Epithelial cell of proximal tubule (primary cell): ENCODE results near the gene SLC35G2. TPM values are rescaled to one million over a fixed set of nuclear protein-coding genes. Genes with fewer than 3 reads are reported as not detected.

Experiments
- DNase-seq: peaks from one replicate; pipeline ENCODE4 v3.0.0-alpha.2; 2011; ENCODE audit warnings: low read depth
- H3K4me3 ChIP-seq: 2 replicates; pipeline ENCODE4 v1.5.1; 2011; ENCODE audit warnings: low read depth, mild to moderate bottlenecking, low read length
- CTCF ChIP-seq: conservative IDR thresholded peaks from 2 replicates; pipeline ENCODE4 v1.5.1; 2012; ENCODE audit warnings: low read depth, mild to moderate bottlenecking, low read length
- total RNA-seq: library from RNA; depleted of rRNA; stranded (reverse); fragments of >200 nt; gene quantifications from 2 replicates; pipeline ENCODE4 v1.2.3, GENCODE V29; 2015

Gene SLC35G2
- 6.8 and 7.6 TPM in 2 replicates for total RNA-seq

- H3K4me3 ChIP-seq: peak within 1 kb of the TSS; percentile 88
- TF ChIP-seq CTCF: no peak
- DNase-seq: no peak
Observed at GRCh38 chr3:136818769-136819391, at the start of gene SLC35G2. SLC35G2 (plus strand) TSS chr3:136819126; CDS start chr3:136854461, 35,335 bp downstream.

- no peak for TF ChIP-seq CTCF
- no peak for DNase-seq
Observed at GRCh38 chr3:136772709-136773108, 46.2 kb upstream of the SLC35G2 start.

GRCh38 chr3:136778865-136779264, 40.1 kb upstream of the SLC35G2 start:
- no peak for TF ChIP-seq CTCF
- peak; percentile 60 for DNase-seq
- no peak overlapping the region for H3K4me3 ChIP-seq

More at GRCh38 chr3:136772709-136773108, 46.2 kb upstream of the SLC35G2 start:
- H3K4me3 ChIP-seq: no peak overlapping the region

- H3K4me3 ChIP-seq: no peak overlapping the region
- DNase-seq: no peak
- no peak for TF ChIP-seq CTCF
Observed at GRCh38 chr3:136780741-136781140, 38.2 kb upstream of the SLC35G2 start.

- DNase-seq: no peak
- TF ChIP-seq CTCF: no peak
- no peak overlapping the region for H3K4me3 ChIP-seq
Observed at GRCh38 chr3:136783708-136784191, 35.2 kb upstream of the SLC35G2 start.

GRCh38 chr3:136787349-136787748, 31.6 kb upstream of the SLC35G2 start:
- H3K4me3 ChIP-seq: no peak overlapping the region
- TF ChIP-seq CTCF: no peak
- DNase-seq: no peak

GRCh38 chr3:136788154-136788553, 30.8 kb upstream of the SLC35G2 start:
- no peak overlapping the region for H3K4me3 ChIP-seq
- DNase-seq: no peak
- no peak for TF ChIP-seq CTCF
